Eye (tissue), 1 donor: Measurements from ENCODE around the gene OASL.
"Not testable (repeated sequence)": the region's sequence is repeated elsewhere in the genome, so short reads cannot be mapped to it uniquely, and the experiment has no call there.

Experiments used
- DNase-seq: peaks from one replicate; pipeline ENCODE4 v3.0.0-alpha.2; 2015

OASL gene

DNA sequence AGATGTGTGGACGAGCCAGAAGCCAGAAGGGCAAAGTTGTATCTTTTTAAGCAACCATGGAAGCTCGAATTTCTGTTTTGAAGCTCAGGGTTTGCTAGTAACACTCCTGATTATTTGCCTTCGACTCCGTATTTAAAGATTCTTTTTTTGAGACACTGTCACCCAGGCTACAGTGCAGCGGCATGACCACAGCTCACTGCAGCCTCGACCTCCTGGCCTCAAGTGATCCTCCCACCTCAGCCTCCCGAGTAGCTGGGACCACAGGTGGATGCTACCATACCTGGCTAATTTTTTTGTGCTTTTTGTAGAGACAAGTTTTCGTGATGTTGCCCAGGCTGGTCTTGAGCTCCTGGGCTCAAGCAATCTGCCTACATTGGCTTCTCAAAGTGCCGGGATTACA, 18.7 kb upstream of the OASL start:
- DNase-seq, result no peak

DNA sequence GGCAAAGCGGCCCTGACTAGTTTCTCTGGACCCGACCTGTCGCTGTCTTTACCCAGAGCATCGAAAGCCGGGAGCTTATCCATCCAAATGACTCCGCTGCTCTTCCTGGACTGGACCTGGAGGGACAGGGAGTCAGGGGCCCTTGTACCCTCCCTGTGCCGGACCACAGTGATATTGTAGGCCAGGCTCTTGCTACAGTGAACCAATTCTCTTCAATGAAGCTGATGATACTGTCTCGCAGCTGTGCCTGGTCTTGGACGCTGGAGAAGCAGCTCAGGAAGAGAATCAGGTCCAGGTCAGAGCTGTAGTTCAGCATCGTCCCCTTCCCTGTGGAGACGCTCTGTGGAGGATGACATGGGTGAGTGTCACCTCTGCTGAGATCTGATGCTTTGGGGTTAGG, 14.7 kb upstream of the OASL start:
- no peak for DNase-seq

DNA sequence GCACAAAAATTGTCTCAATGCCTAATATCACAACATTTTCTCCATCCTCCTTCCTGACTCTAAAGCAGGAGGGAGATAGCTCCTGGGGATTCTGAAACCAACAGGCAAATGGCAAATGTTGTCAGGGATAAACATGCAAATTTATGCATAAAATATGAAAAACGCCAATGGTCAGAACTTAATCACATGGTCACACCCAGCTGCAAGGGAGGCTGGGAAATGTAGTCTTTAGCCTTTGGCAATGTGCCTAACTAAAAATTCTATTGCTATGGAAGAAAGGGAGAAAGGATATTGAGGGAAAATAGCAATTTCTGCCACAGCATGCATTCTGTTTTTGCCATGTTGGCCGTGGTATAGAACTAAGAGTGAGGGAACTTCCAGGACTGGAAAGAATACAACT, 11.7 kb upstream of the OASL start:
- DNase-seq, result no peak

DNA sequence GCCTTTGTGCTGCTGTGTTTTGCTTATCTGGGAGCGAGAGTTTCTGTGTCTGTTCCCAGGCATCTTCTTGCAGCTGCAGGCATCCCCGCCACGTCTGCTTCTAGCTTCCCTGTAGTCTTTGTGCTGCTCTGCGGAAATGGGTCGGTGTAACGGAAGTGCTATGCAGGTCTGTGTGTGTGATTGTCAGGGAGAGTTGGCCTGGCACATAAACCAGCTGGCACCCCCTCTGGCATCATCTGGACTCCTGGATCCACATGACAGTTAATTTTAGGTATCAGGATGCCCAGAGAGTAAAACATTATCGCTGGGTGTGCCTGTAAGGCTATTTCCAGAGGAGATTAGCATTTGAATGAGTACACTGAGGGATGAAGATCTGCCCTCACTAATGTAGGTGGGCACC, 9.4 kb upstream of the OASL start:
- no peak for DNase-seq

DNA sequence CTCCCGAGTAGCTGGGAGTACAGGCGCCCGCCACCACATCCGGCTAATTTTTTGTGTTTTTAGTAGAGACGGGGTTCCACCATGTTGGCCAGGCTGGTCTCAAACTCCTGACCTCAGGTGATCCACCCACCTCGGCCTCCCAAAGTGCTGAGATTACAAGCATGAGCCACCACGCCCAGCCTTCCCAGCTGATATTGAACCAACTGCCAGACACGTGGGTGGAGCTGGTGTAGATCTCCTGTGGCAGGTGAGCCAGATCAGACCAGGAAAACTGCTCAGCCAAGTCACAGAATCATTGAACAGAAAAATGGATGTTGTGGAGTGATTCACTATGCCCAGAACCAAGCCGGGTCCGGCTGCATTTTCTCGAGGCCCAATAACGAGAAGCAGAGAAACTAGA, 8.4 kb upstream of the OASL start:
- not testable (repeated sequence) for DNase-seq

DNA sequence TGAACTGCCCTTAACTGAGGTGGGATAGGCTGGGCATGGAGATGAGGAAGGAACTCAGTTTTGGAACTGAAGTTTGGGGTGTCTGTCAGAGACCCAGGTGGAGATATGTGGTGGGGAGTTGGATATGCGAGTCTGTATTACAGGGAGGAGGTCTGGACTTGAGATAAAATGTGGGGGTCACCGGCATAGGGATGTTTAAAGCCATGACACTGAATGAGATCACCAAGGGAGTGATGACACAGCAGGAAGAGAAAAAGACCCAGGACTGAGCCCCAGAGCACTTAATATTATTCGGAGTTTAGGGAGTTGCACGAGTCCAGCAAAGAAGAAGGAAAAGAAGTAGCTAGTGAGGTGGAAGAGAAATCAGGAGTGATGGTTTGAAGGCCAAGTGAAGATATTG, 4.0 kb upstream of the OASL start:
- DNase-seq, result no peak

DNA sequence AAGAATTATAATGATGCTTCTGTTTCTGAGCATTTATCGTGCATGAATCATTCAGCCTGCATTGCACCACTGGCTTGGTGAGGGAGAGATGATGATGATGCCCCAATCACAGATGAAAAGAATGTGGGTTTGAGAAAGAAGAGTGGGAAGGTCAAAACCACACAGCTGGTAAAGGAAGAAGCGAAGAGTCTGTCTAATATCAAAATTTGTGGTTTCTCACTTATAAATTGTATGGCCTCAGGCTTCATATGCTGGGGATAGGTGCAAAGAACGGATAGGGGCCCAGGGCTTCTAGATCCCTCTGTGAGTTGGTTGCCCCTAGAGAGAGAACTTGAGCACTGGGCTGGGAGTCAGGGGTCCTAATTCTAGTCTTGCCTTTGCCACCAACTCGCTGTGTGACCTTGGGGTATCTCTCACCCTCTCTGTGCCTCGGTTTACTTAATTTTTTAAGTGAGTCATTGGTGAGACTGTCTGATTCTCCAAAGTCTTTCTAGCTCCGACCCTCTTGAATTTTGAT, 2.2 kb downstream of the OASL start:
- DNase-seq, result no peak

DNA sequence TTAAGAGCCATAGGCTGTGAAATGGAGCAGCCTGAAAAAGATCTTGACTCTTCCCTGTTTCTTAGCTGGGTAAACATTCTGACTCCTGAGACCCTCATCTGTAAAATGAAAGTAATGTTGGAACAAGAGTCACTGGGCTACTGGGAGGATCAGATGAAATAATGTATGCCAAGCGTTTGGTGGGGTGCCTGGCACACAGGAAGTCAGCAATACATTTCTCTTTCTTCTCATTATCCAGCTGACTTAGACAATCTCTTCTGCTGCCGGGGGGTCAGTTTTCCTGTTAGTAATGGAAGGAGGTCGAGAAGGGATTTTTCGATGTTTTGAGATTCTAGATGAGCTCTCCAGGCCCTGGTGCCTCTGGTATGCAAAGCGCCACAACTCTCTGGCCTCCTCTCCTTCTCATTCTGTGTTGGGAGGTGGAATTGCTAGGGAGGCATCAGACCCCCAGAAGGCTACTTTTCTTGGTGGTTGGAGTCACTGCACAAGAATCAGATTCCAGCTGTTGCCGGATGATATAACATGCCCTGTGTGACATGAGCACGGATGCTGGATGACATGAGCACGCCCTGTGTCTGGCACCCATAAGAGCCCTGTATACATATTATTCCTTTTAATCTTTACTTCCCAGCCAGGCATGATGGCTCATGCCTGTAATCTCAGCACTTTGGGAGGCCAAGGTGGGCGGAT, 4.3 kb downstream of the OASL start:
- DNase-seq, result no peak

DNA sequence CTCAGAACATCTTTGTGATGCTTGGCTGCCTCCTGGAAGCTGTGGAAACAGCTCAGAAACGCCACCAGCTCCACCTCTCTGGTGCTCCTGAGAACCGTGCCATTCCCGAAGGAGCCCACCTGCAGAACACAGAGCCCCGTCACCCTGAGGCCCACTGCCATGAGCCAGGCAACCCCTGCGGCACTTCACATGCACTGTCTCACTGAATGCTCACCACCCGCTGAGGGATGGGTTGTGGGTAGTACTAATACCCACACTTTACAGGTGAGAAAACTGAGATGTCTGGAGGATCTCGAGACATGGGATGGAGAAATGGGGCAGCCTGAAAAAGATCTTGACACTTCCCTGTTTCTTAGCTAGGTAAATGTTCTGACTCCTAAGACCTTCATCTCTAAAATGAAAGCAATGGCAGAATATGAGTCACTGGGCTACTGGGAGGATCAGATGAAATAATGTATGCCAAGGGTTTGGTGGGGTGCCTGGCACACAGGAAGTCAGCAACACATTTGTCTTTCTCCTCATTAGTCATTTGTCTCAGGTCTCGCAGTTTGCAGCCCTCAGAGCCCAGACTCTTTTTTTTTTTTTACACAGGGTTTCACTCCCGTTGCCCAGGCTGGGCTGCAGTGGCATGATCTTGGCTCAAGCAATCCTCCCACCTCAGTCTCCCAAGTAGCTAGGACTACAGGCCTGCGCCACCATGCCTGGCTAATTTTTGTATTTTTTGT, 5.3 kb downstream of the OASL start:
- no peak for DNase-seq

DNA sequence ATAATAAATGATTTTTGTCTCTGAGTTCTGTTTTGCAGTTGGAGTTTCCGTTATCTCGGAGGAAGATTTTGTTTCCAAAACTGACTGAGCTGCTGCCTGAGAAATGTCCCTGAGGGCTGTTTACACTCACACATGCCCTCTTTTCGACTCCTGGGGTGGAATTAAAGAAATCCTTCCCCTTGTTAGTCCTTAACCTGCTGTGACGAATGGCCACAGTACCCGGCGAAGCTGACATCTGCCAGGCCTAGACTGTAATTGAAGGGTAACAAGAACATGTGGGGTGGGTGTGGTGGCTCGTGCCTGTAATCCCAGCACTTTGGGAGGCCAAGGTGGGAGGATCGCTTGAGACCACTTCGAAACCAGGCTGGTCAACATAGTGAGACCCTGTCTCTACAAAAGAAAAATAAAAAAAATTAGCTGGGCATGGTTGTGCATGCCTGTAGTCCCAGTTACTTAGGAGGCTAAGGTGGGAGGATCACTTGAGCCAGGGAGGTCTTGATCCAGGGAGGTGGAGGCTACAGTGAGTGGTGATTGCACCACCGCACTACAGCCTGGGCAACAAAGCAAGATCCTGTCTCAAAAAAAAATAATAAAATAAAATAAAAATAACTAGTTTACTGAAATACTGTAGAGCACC, 8.4 kb downstream of the OASL start:
- no peak for DNase-seq

DNA sequence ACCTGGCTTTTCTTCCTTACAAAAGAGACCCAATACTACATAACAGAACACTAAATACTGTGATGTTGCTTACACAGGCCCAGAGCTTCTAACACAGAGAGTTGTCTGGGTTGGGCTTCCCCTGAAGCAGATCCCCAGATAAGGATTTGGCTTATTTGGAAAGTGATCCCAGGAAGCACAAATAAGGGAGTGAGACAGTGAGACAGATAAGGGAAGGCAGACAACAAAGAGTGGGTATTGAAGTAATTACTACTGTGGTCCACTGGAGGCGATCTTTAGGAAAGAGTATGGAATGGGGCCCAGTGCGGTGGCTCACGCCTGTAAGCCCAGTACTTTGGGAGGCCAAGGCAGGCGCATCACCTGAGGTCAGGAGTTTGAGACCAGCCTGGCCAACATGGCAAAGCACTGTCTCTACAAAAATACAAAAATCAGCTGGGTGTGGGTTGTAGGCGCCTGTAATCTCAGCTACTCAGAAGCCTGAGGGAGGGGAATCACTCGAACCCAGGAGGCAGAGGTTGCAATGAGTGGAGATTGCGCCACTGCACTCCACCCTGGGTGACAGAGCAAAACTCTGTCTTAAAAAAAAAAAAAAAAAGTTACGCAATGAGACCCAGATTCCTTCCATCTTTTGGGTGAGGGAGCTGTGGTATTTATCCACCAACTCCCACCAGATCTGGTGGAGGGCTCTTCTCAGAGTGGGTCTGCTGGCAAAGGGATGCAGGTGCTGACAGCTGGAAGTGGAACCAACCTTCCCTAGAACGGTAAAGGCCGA, 12.6 kb downstream of the OASL start:
- DNase-seq, result no peak

DNA sequence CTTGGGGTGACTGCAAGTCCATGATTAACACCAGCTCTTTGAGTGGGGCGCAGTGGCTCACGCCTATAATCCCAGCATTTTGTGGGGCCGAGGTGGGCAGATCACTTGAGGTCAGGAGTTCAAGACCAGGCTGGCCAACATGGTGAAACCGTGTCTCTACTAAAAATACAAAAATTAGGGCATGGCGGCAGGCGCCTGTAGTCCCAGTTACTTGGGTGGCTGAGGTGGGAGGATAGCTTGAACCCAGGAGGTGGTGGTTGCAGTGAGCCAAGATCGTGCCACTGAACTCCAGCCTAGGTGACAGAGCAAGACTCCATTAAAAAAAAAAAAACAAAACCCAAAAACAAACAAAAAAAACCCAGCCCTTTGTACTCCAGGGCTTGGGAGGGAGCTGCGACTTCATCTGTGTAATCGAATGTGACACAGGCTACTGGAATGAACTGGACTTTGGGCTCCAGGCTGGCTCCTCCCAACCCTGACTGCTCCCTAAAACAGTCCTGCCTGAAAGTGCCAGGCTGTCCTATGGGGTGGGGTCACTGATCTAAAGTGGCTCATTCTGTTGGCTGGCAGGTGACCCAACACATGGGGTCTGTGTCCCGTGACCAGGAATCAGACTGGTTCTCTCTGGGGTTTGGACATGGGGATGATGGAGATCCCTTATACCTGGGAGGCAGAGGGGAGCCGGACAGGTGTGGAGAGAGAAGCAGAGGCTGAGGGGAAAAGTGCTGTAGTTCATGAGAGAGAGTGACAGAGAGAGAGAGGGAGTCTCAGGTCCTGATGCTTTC, 13.4 kb downstream of the OASL start:
- no peak for DNase-seq

DNA sequence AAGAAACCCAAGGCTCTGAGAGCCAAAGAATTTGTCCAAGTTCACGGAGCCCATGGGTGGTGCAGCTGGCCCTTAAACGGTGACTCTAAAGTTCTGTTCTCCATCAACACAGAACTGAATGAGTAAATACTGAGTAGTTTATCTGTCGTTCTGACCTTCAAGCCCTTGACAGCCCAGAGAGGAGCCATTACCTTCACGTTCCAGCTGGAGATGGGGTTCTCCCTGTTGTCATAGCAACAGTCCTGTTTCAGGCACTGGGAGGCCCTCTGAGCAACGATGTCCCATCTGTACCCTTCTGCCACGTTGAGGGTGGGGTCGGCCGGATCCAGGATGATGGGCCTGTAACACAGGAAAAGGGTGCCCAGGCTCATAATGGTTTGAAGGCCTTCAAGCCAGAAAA, 15.2 kb downstream of the OASL start:
- no peak for DNase-seq

DNA sequence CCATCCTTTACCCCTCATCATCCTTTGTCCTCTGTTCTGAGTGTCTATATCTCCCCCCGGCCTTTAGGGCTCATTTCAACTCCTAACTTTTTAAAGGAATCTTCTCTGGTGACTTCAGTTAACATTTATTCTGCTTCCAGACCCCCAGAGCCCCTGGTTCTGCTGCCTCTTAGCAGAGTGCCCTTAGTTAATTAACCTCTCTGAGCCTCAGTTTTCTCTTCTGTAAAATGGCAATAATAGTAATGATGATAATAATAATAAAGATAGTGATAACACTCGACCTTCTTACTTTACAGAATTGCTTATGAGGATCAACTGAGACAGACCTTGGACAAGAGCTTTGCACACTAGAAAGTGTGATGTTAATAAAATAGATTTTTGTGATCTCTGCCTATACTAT, 16.3 kb downstream of the OASL start:
- DNase-seq, result no peak

DNA sequence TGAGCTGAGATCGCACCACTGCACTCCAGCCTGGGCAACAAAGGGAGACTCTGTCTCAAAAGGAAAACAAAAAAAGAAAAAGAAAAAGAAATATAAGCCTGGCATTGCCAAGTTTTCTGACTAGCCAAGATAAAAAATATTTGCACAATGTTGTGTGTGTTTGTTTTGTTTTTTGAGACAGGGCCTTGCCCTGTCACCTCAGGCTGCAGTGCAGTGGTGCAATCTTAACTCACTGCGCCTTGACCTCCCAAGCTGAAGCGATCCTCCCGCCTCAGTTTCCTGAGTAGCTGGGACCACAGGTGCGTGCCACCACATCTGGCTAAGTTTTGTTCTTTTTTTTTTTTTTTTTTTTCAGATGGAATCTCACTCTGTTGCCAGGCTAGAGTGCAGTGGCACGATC, 17.3 kb downstream of the OASL start:
- no peak for DNase-seq

DNA sequence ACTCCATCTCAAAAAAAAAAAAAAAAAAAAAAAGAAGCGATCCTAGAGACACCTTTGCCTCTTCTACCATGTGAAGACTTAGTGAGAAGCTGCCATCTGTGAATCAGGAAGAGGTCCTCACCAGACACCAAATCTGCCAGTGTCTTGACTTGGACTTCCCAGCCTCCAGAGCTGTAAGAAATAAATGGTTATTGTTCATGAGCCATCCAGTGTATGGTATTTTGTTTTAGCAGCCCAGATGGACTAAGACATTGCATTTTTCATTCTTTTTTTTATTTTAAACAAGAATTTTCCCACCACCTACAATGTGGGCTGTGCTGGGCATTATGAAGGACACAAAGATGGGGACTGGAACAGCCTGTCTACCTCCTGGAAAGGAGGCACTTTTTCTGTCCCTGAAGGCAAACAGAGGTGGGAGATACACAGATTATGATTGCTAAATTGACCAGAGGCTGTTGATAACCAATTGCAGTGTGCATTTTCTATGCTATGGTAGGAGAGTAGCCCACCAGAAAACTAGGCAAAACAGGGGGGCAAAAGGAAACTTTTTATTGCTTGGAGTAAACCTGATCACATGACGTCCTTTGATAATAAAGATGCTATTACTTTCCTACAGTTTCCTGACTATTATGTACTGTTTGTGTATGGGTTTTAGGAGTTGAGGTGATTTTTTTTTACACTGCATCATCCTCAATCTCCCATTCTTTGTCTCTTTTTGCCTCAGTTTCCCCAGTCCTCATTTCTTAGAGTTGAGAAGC, 20.0 kb downstream of the OASL start:
- DNase-seq, result no peak

DNA sequence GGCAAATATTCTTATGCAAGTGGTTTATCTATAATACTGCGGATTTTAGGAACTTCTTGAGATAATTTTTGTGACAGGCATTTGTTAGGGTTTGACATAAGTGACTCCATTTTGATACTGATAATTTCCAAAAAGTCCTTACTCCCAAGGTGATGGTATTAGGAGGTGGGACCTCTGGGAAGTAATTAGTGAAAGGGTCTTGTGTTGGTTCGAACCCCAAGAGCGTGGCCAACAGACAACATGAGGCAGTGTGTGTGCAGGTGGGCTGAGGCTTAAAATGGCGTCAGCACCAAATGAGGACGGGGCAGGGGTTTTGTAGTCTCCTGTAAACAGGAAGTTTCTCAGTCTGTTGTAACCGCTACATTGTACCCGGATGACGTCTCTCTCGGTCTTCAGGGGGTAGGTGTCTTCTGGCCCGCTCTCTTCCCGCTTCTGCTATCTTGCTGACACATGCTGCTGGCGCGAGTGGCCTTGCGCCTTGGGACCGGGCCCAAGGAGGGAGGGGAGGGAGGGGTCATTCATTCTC, 21.0 kb downstream of the OASL start:
- DNase-seq, result no peak

DNA sequence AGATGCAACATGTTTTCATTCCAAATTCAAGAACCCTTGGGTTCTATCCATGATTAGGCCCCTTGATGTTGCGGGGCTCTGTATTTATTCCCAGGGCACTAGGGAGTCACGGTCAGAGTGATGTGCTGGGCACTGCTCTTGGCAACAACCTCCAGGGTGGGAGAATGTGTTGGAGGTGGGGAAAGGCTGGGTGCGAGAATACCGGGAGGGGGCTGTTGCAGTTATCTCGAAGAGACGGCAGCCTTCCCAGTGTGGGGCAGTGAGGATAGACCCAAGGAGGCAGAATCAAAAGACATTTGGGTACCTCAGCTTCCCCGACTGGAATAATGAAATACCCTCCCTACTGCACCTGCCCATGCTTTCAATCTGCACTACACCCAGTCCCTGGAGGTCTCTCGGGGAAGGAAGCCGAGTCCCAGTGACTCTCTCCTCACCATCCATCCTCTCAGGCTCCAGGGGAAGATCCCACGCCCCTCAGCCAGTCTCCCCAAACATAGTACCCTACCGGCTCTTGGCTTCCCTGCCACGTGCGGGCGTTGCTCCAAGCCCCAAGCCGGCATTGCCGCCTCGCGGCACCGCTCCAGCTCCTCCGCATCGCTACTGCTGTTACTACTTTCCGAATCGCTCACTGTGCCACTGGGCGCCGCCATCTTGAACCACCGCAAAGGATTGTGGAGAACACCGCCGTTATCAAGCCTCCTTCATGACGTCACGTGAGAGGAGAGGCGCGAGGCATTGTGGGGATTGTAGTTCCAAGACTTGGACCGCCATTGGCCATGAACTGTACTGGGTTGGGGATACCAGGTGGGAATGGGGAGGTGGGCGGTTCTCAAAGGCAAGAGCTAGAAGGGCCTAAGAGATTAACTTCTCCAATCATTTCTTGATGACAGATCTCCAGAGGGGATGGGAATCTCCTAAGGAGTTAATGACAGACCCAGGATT, 22.9 kb downstream of the OASL start, which contains the start of gene C12orf43:
Gene C12orf43 (minus strand): TSS at position 663 of the 942 bp plus-strand sequence. CDS start 13 bp downstream, at position 650.
- peak; percentile 98 for DNase-seq

DNA sequence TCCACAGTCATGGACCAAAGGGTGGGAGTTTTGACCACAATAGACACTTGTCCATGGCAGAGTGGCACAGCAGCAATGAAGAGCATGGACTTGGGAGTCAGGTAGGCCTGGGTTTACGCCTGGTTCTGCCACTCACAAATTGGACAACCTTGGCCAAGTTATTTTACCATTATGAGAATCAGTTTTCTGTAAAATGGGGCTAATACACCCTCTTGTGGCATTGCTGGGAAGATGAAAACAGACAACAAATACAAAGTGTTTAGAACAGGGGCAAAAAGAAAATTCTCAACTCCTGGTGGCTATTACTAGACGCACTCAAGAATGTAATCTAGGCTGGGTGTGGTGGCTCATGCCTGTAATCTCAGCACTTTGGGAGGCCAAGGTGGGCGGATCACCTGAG, 25.3 kb downstream of the OASL start:
- DNase-seq, result no peak

DNA sequence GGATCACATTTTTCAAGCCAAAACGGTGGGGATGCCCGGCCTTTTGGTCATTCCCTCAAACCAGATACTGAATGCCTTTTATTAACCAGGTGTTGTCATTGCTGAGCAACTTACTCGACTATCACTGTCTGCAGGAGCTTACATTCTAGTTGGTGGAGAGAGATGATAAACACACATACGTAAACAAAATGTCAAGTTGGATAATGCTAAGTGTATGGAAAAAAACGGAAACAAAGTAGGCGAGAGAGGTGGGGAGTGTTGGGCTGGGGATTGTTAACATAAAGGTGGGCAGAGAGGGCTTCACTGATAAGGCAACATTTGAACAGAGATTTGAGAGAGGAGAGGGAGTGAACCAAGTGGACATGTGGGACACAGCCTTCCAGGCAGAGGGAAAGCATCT, 27.2 kb downstream of the OASL start:
- no peak for DNase-seq
